ENCODE data around the gene NUDT13. TPM values are rescaled to one million over a fixed set of nuclear protein-coding genes. Genes with fewer than 3 reads are reported as not detected.

Gene NUDT13
- total and polyA plus RNA-seq, 2 of the 4 experiments (the other 2 are of a cell fraction) = 0.90 to 1.7 TPM

GRCh38 chr10:73094986-73095480 is 15.2 kb upstream of the NUDT13 start:
- in situ Hi-C loops (cut with MboI; ENCODE audit: low sequenced_read_pairs) (no loop called here), intact Hi-C loops (cut with micrococcal nuclease) (no loop called here)
- TF ChIP-seq MXI1 (IDR thresholded peaks at IDR 0.05; ENCODE audit: borderline replicate concordance, low read depth, low read length) (no peak), MAFK (IDR thresholded peaks at IDR 0.05; ENCODE audit: low read depth, low read length) (no peak), BHLHE40 (IDR thresholded peaks at IDR 0.05; ENCODE audit: low read depth, low read length) (no peak), RAD21 (IDR thresholded peaks at IDR 0.05; ENCODE audit: low read length) (no peak), RFX5 (IDR thresholded peaks at IDR 0.05; ENCODE audit: low read depth, low read length) (no peak), CEBPB (IDR thresholded peaks at IDR 0.05; ENCODE audit: low read depth, low read length) (no peak), MAZ (IDR thresholded peaks at IDR 0.05; ENCODE audit: borderline replicate concordance, low read depth, low read length) (no peak), SMC3 (IDR thresholded peaks at IDR 0.05; ENCODE audit: low read depth, low read length) (no peak), RCOR1 (IDR thresholded peaks at IDR 0.05; ENCODE audit: insufficient replicate concordance, low read length) (no peak), POLR2A (IDR thresholded peaks at IDR 0.05; ENCODE audit: low read depth, low read length) (no peak), ELK1 (IDR thresholded peaks at IDR 0.05; ENCODE audit: borderline replicate concordance, low read depth, low read length) (no peak), CTCF (conservative IDR thresholded peaks at IDR 0.05; ENCODE audit: low read depth, low read length) (no peak), FOS (IDR thresholded peaks at IDR 0.05; ENCODE audit: low read depth, low read length) (no peak), USF2 (IDR thresholded peaks at IDR 0.05; ENCODE audit: low read depth, low read length) (no peak), CHD1 (IDR thresholded peaks at IDR 0.05; ENCODE audit: low read depth, low read length) (no peak)

More at GRCh38 chr10:73094986-73095480, 15.2 kb upstream of the NUDT13 start:
- Histone ChIP-seq H3K27me3 (ENCODE audit: control insufficient read depth, insufficient read depth, low read length) (no peaks in the 10 kb centered on the region), H2BK5ac (ENCODE audit: low read depth, low read length, poor library complexity, severe bottlenecking) (peak overlapping the region; percentile 87), H3K9me1 (ENCODE audit: insufficient read depth, low read length) (no peaks in the 10 kb centered on the region; the same call in 1 of the 2 replicates), H2BK120ac (ENCODE audit: low read depth, low read length) (no peak overlapping the region), H2BK20ac (ENCODE audit: low read depth, low read length) (no peak overlapping the region), H4K91ac (ENCODE audit: insufficient read depth, low read depth, low read length) (no peak overlapping the region), H3K4me1 (ENCODE audit: control insufficient read depth, insufficient read depth, low read length) (peaks cover 3% of the 10 kb centered on the region; the same call in 1 of the 2 replicates), H2AK9ac (replicated peaks; ENCODE audit: low read depth, low read length, poor library complexity) (no peak overlapping the region), H3K4ac (ENCODE audit: low read depth, low read length) (peak overlapping the region; percentile 24; the same call in 1 of the 2 replicates), H2AK5ac (ENCODE audit: low read depth, low read length) (no peak overlapping the region), H3K79me1 (ENCODE audit: low read depth in 1 of 2, low read length in 2 of 2) (peaks cover 0 to 16% of the 10 kb centered on the region in 2 experiments; a peak in 2 of 4 replicates), H2AFZ (replicated peaks; ENCODE audit: low read length, poor library complexity) (no peak overlapping the region), H3K4me2 (ENCODE audit: low read depth, low read length) (peak overlapping the region; percentile 92), H4K8ac (ENCODE audit: low read depth in 2 of 2, low read length in 2 of 2) (peak overlapping the region; percentile 70 to 90; a peak in 2 of 4 replicates), H3K9me3 (ENCODE audit: control insufficient read depth, insufficient read depth, low read length) (no peaks in the 10 kb centered on the region), H4K5ac (ENCODE audit: low read depth, low read length) (peak overlapping the region; percentile 32; the same call in 1 of the 2 replicates), H3K4me3 (ENCODE audit: insufficient read depth, low read depth, low read length) (peak overlapping the region; percentile 71), H3K9ac (ENCODE audit: low read depth, low read length) (peak overlapping the region; percentile 91), H3K27ac (ENCODE audit: insufficient read depth, low read length) (peak overlapping the region; percentile 91; the same call in 1 of the 2 replicates), H3K36me3 (ENCODE audit: control insufficient read depth, insufficient read depth, low read length) (peaks cover 2% of the 10 kb centered on the region), H4K20me1 (ENCODE audit: insufficient read depth, low read length) (peaks cover 35% of the 10 kb centered on the region), H2BK15ac (ENCODE audit: low read depth, low read length) (no peak overlapping the region), H3K18ac (ENCODE audit: low read depth, low read length) (peak overlapping the region; percentile 46; the same call in 1 of the 2 replicates), H3K14ac (replicated peaks; ENCODE audit: low read depth, low read length) (peak overlapping the region; percentile 92; the same call in 1 of the 2 replicates), H3K56ac (ENCODE audit: extremely low read depth, insufficient read depth, low read length) (peak overlapping the region; percentile 98), H3K23ac (ENCODE audit: low read depth, low read length) (peak overlapping the region; percentile 62; the same call in 1 of the 2 replicates)
- BruUV-seq (replicated peaks) = no TSS peak
- no CpG with 5 or more reads among the region's 5 CpGs for WGBS, 2 experiments (ENCODE audit: extremely low coverage in 2 of 2, insufficient read length in 1 of 2)
- ChIA-PET CTCF (interaction anchor here (0.6 to 1.4 kb wide), 3 partner anchors 9 to 1466 kb away, joined by 3 to 6 read pairs (median 4); no protein-coding TSS in a partner anchor), POLR2A (ENCODE audit: unreplicated experiment) (interaction anchor here (0.5 to 0.6 kb wide), 5 partner anchors 15 to 275 kb away, joined by 4 to 18 read pairs (median 5); no protein-coding TSS in a partner anchor)
- no peak for DNase-seq
- no peak for ATAC-seq (ENCODE audit: low read depth)
- dilution Hi-C loops (cut with HindIII; ENCODE audit: low sequenced_read_pairs, unreplicated experiment) = no loop called here
